ENCODE results near the gene SLC35F2. TPM values are rescaled to one million over a fixed set of nuclear protein-coding genes. Genes with fewer than 3 reads are reported as not detected.

The SLC35F2 gene
- total RNA-seq, 1 experiment from 2014 or later = 35.7 TPM

GRCh38 chr11:107856180-107856980 lies 2.2 kb downstream of the SLC35F2 start:
- Histone ChIP-seq H3F3A (ENCODE audit: insufficient read depth, low read depth) (peaks cover 30% of the 10 kb centered on the region), H3K9me3 (ENCODE audit: insufficient read depth, low read depth) (no peaks in the 10 kb centered on the region), H3K4me2 (peak overlapping the region; percentile 73), H2AFZ (no peak overlapping the region), H3K36me3 (ENCODE audit: low read depth) (peaks cover 8% of the 10 kb centered on the region; the same call in 1 of the 2 replicates), H3K4me1 (replicated peaks; ENCODE audit: insufficient read depth) (peaks cover 31% of the 10 kb centered on the region), H4K20me1 (ENCODE audit: insufficient read depth) (peaks cover 22% of the 10 kb centered on the region), H3K9me2 (ENCODE audit: insufficient read depth) (no peaks in the 10 kb centered on the region), H3K27ac (no peak overlapping the region), H3K4me3 (peak overlapping the region; percentile 93), H3K79me2 (ENCODE audit: low read depth) (peaks cover 76% of the 10 kb centered on the region), H3K27me3 (ENCODE audit: insufficient read depth, low read depth) (no peaks in the 10 kb centered on the region)
- ChIA-PET POLR2A (ENCODE audit: unreplicated experiment) (no interaction called here), CTCF (no interaction called here)
- BruUV-seq (replicated peaks) = no TSS peak
- intact Hi-C loops (cut with micrococcal nuclease; ENCODE audit: unreplicated experiment) = loop anchor here (5.0 kb wide), 1 partner anchor 34 kb away; no protein-coding TSS in a partner anchor
- DNase-seq = no peak
- TF ChIP-seq EZH2 (IDR thresholded peaks at IDR 0.05; ENCODE audit: low read depth) = no peak
- TF ChIP-seq, protein P1, sequence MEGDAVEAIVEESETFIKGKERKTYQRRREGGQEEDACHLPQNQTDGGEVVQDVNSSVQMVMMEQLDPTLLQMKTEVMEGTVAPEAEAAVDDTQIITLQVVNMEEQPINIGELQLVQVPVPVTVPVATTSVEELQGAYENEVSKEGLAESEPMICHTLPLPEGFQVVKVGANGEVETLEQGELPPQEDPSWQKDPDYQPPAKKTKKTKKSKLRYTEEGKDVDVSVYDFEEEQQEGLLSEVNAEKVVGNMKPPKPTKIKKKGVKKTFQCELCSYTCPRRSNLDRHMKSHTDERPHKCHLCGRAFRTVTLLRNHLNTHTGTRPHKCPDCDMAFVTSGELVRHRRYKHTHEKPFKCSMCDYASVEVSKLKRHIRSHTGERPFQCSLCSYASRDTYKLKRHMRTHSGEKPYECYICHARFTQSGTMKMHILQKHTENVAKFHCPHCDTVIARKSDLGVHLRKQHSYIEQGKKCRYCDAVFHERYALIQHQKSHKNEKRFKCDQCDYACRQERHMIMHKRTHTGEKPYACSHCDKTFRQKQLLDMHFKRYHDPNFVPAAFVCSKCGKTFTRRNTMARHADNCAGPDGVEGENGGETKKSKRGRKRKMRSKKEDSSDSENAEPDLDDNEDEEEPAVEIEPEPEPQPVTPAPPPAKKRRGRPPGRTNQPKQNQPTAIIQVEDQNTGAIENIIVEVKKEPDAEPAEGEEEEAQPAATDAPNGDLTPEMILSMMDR (conservative IDR thresholded peaks at IDR 0.05) = no peak

DNA sequence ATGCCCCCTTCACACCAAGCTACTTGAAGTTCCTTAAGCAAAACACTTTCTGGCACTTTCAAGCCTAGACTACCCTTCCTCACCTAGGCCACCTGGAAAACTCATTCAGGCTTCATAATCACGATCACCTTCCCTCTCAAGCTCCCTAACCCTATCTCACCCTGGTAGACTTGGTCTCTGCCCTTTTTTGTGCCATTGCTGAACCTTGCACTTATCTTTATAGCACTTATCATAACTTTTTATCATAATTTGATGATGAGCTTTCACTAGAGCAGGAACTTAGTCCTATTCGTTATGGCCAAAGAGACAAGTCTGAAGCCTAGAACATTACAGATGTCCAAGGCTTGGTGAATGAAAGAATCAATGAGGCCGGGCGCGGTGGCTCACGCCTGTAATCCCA lies 5.5 kb downstream of the SLC35F2 start:
- no peak for DNase-seq
- Histone ChIP-seq H2AFZ (no peak overlapping the region), H3K9me3 (ENCODE audit: insufficient read depth, low read depth) (no peaks in the 10 kb centered on the region), H4K20me1 (ENCODE audit: insufficient read depth) (peaks cover 27% of the 10 kb centered on the region), H3K79me2 (ENCODE audit: low read depth) (peaks cover 100% of the 10 kb centered on the region), H3F3A (ENCODE audit: insufficient read depth, low read depth) (peaks cover 30% of the 10 kb centered on the region; the same call in 1 of the 2 replicates), H3K9me2 (ENCODE audit: insufficient read depth) (no peaks in the 10 kb centered on the region), H3K4me1 (replicated peaks; ENCODE audit: insufficient read depth) (peaks cover 52% of the 10 kb centered on the region), H3K27me3 (ENCODE audit: insufficient read depth, low read depth) (no peaks in the 10 kb centered on the region), H3K4me3 (no peak overlapping the region), H3K27ac (no peak overlapping the region), H3K36me3 (ENCODE audit: low read depth) (peaks cover 8% of the 10 kb centered on the region; the same call in 1 of the 2 replicates), H3K4me2 (no peak overlapping the region)
- no TSS peak for BruUV-seq (replicated peaks)
- CTCF ChIA-PET = no interaction called here
- TF ChIP-seq, protein P1 (conservative IDR thresholded peaks at IDR 0.05) = no peak
- TF ChIP-seq EZH2 (IDR thresholded peaks at IDR 0.05; ENCODE audit: low read depth) = no peak
- POLR2A ChIA-PET (ENCODE audit: unreplicated experiment) = no interaction called here
- intact Hi-C loops (cut with micrococcal nuclease; ENCODE audit: unreplicated experiment) = no loop called here

- intact Hi-C loops (cut with micrococcal nuclease; ENCODE audit: unreplicated experiment) = no loop called here
- Histone ChIP-seq H3K9me2 (ENCODE audit: insufficient read depth) (no peaks in the 10 kb centered on the region), H2AFZ (no peak overlapping the region), H3K79me2 (ENCODE audit: low read depth) (peaks cover 100% of the 10 kb centered on the region), H3K4me2 (no peak overlapping the region), H3K9me3 (ENCODE audit: insufficient read depth, low read depth) (no peaks in the 10 kb centered on the region), H4K20me1 (ENCODE audit: insufficient read depth) (peaks cover 27% of the 10 kb centered on the region), H3K27ac (0 out of 2 replicates have a peak overlapping the region, but pooled peaks have one; percentile 8), H3K4me1 (replicated peaks; ENCODE audit: insufficient read depth) (peaks cover 54% of the 10 kb centered on the region), H3K4me3 (no peak overlapping the region), H3F3A (ENCODE audit: insufficient read depth, low read depth) (peaks cover 27% of the 10 kb centered on the region; the same call in 1 of the 2 replicates), H3K36me3 (ENCODE audit: low read depth) (peaks cover 8% of the 10 kb centered on the region; the same call in 1 of the 2 replicates), H3K27me3 (ENCODE audit: insufficient read depth, low read depth) (no peaks in the 10 kb centered on the region)
- CTCF ChIA-PET = interaction anchor here (0.7 kb wide), 1 partner anchor 77 kb away, joined by 4 read pairs; no protein-coding TSS in a partner anchor
- DNase-seq = no peak
- TF ChIP-seq EZH2 (IDR thresholded peaks at IDR 0.05; ENCODE audit: low read depth) = no peak
- TF ChIP-seq, protein P1 (conservative IDR thresholded peaks at IDR 0.05) = no peak
- POLR2A ChIA-PET (ENCODE audit: unreplicated experiment) = no interaction called here
- BruUV-seq (replicated peaks) = no TSS peak
Observed at GRCh38 chr11:107851704-107852310, 6.8 kb downstream of the SLC35F2 start.
